DND-41 (cell line): ENCODE measurements around the gene ZKSCAN8.

Experiments
- ATAC-seq: fragments of 200-7000 bp; cut with Tn5 transposase; 3 replicates; pipeline ENCODE4 v1.9.1; 2021; ENCODE audit warnings: low read depth; ENCODE audit not compliant: insufficient read depth
- DNase-seq: peaks from one replicate; pipeline ENCODE4 v3.0.0-alpha.2; 2020
- H2AFZ ChIP-seq: 2 replicates; pipeline ENCODE4 v1.6.0; 2012; ENCODE audit warnings: low read depth, low read length
- H3K27ac ChIP-seq: 2 replicates; pipeline ENCODE4 v1.5.1; 2012; ENCODE audit warnings: low read length, inconsistent platforms
- H3K27me3 ChIP-seq: fragments of 200-600 bp; sonication (generic); 2 replicates; pipeline ENCODE4 v1.6.0; 2012; ENCODE audit warnings: low read length, mild to moderate bottlenecking, inconsistent platforms; ENCODE audit not compliant: insufficient read depth, poor library complexity
- H3K36me3 ChIP-seq: 2 replicates; pipeline ENCODE4 v1.5.1; 2012; ENCODE audit warnings: low read length, inconsistent platforms; ENCODE audit not compliant: insufficient read depth
- H3K4me1 ChIP-seq: 2 replicates; pipeline ENCODE4 v1.5.1; 2012; ENCODE audit warnings: mild to moderate bottlenecking, low read length; ENCODE audit not compliant: insufficient read depth
- H3K4me2 ChIP-seq: 2 replicates; pipeline ENCODE4 v1.6.0; 2012; ENCODE audit warnings: mild to moderate bottlenecking, moderate library complexity, low read length, inconsistent platforms; ENCODE audit not compliant: insufficient read depth
- H3K4me3 ChIP-seq, 2 experiments: fragments of 200-600 bp in 1 of 2; shearing (Covaris generic) in 1 of 2; 2 replicates each; pipeline ENCODE4 v1.5.1; 2012 to 2016; ENCODE audit warnings: inconsistent platforms in 2 of 2, low read length in 2 of 2, mild to moderate bottlenecking in 2 of 2, low read depth in 1 of 2, moderate library complexity in 1 of 2
- H3K79me2 ChIP-seq: 2 replicates; pipeline ENCODE4 v1.6.0; 2012; ENCODE audit warnings: low read length, inconsistent platforms; ENCODE audit not compliant: insufficient read depth
- H3K9ac ChIP-seq: 2 replicates; pipeline ENCODE4 v1.6.0; 2012; ENCODE audit warnings: low read depth, mild to moderate bottlenecking, inconsistent platforms, low read length, moderate library complexity
- H3K9me3 ChIP-seq: 2 replicates; pipeline ENCODE4 v1.5.1; 2012; ENCODE audit warnings: low read length, moderate library complexity, mild to moderate bottlenecking, inconsistent platforms; ENCODE audit not compliant: insufficient read depth, severe bottlenecking
- H4K20me1 ChIP-seq: 2 replicates; pipeline ENCODE4 v1.6.0; 2012; ENCODE audit warnings: low read length; ENCODE audit not compliant: insufficient read depth
- CTCF ChIP-seq: IDR thresholded peaks from 2 replicates; pipeline ENCODE4 v1.5.1; 2012; ENCODE audit warnings: borderline replicate concordance, low read length, moderate library complexity, mild to moderate bottlenecking; ENCODE audit not compliant: poor library complexity, severe bottlenecking; ENCODE audit errors: extremely low read depth
- EZH2 ChIP-seq: IDR thresholded peaks from 3 replicates; pipeline ENCODE4 v1.6.1; 2012; ENCODE audit warnings: borderline replicate concordance, low read depth, mild to moderate bottlenecking, moderate library complexity, low read length, inconsistent platforms; ENCODE audit not compliant: severe bottlenecking

ZKSCAN8 gene

GRCh38 chr6:28134015-28134414 is 7.7 kb upstream of the ZKSCAN8 start:
- H3K4me2 ChIP-seq: peak overlapping the region; percentile 46
- ATAC-seq (0 out of 3 replicates have a peak, but pooled peaks have one; percentile 21), DNase-seq (peak; percentile 40)
- peaks cover 57% of the 10 kb centered on the region for H3K4me1 ChIP-seq
- no peak overlapping the region for H3K27ac ChIP-seq
- peak; percentile 68 for TF ChIP-seq CTCF
- TF ChIP-seq EZH2: no peak
- peaks cover 37% of the 10 kb centered on the region for H3K36me3 ChIP-seq
- H2AFZ ChIP-seq: no peak overlapping the region
- H3K4me3 ChIP-seq: no peak overlapping the region
- no peak overlapping the region for H3K9ac ChIP-seq
- H3K9me3 ChIP-seq: no peaks in the 10 kb centered on the region
- no peaks in the 10 kb centered on the region for H3K27me3 ChIP-seq
- peaks cover 97% of the 10 kb centered on the region for H3K79me2 ChIP-seq
- peaks cover 28% of the 10 kb centered on the region; the same call in 1 of the 2 replicates for H4K20me1 ChIP-seq

- Histone ChIP-seq H3K4me3 (no peak overlapping the region), H3K9me3 (no peaks in the 10 kb centered on the region), H3K27ac (no peak overlapping the region), H3K27me3 (no peaks in the 10 kb centered on the region), H3K4me2 (peak overlapping the region; percentile 46), H3K4me1 (peaks cover 62% of the 10 kb centered on the region), H3K9ac (no peak overlapping the region), H3K79me2 (peaks cover 90% of the 10 kb centered on the region), H4K20me1 (peaks cover 22% of the 10 kb centered on the region; the same call in 1 of the 2 replicates), H2AFZ (no peak overlapping the region), H3K36me3 (peaks cover 30% of the 10 kb centered on the region)
- no peak for DNase-seq
- no peak for ATAC-seq
- TF ChIP-seq EZH2: no peak
- no peak for TF ChIP-seq CTCF
Measured at GRCh38 chr6:28134716-28135115, 7.0 kb upstream of the ZKSCAN8 start.

- ATAC-seq: no peak
Measured at GRCh38 chr6:28135393-28135792, 6.3 kb upstream of the ZKSCAN8 start.

More at GRCh38 chr6:28135393-28135792, 6.3 kb upstream of the ZKSCAN8 start:
- peaks cover 30% of the 10 kb centered on the region for H3K36me3 ChIP-seq
- peak overlapping the region; percentile 90 for H3K4me2 ChIP-seq
- peaks cover 67% of the 10 kb centered on the region for H3K4me1 ChIP-seq
- peak overlapping the region; percentile 26 for H3K27ac ChIP-seq
- no peak overlapping the region for H2AFZ ChIP-seq
- DNase-seq: no peak
- peaks cover 21% of the 10 kb centered on the region; the same call in 1 of the 2 replicates for H4K20me1 ChIP-seq
- peaks cover 83% of the 10 kb centered on the region for H3K79me2 ChIP-seq
- peak overlapping the region; percentile 60 to 83; a peak in 3 of 4 replicates for H3K4me3 ChIP-seq
- no peaks in the 10 kb centered on the region for H3K9me3 ChIP-seq
- TF ChIP-seq CTCF: no peak
- no peak for TF ChIP-seq EZH2
- no peaks in the 10 kb centered on the region for H3K27me3 ChIP-seq
- peak overlapping the region; percentile 90 for H3K9ac ChIP-seq
